ENCODE results near the gene THSD8. TPM values are rescaled to one million over a fixed set of nuclear protein-coding genes. Genes with fewer than 3 reads are reported as not detected.

Gene THSD8
- total and polyA plus RNA-seq, 2 of the 8 experiments (the other 6 are each of a cell fraction or from before 2014, with no cell fraction given): 8.2 to 42.3 TPM

GRCh38 chr19:12799742-12800465 lies 2.0 kb upstream of the THSD8 start:
- Histone ChIP-seq H3K4me2 (ENCODE audit: insufficient read depth in 1 of 2, low read depth in 2 of 2, low read length in 2 of 2) (peak overlapping the region; percentile 91 to 92; a peak in 3 of 4 replicates), H2BK120ac (replicated peaks; ENCODE audit: low read depth, low read length) (no peak overlapping the region), H3K4ac (replicated peaks; ENCODE audit: insufficient read length, low read depth, low read length) (no peak overlapping the region), H4K91ac (replicated peaks; ENCODE audit: insufficient read length, low read length) (no peak overlapping the region), H2BK20ac (ENCODE audit: low read length) (no peak overlapping the region), H3K79me2 (ENCODE audit: control insufficient read depth in 1 of 2, insufficient read depth in 2 of 2, low read length in 2 of 2) (peaks cover 0 to 12% of the 10 kb centered on the region in 2 experiments; a peak in 2 of 4 replicates), H3K27ac (ENCODE audit: low read depth, low read length) (no peak overlapping the region), H3K4me1 (replicated peaks in 1 of 4; ENCODE audit: control insufficient read depth in 3 of 4, insufficient read depth in 4 of 4, low read length in 3 of 4) (peaks cover 5 to 23% (median 11%) of the 10 kb centered on the region in 4 experiments; a peak in 6 of 7 replicates), H4K8ac (ENCODE audit: extremely low read depth, insufficient read depth, low read length) (peak overlapping the region; percentile 38; the same call in 1 of the 2 replicates), H3K56ac (replicated peaks; ENCODE audit: insufficient read length, low read depth, low read length) (no peak overlapping the region), H3K18ac (ENCODE audit: extremely low read depth, low read length) (no peak overlapping the region), H4K20me1 (replicated peaks in 1 of 2; ENCODE audit: control insufficient read depth in 1 of 2, insufficient read depth in 2 of 2, low read length in 2 of 2) (peaks cover 0 to 6% of the 10 kb centered on the region in 2 experiments), H3K23me2 (ENCODE audit: low read depth, low read length) (peaks cover 14% of the 10 kb centered on the region; the same call in 1 of the 2 replicates), H2AFZ (ENCODE audit: low read length) (no peak overlapping the region), H2AK5ac (ENCODE audit: low read depth, low read length) (no peak overlapping the region), H2BK15ac (ENCODE audit: low read length) (no peak overlapping the region), H3K23ac (ENCODE audit: insufficient read length) (no peak overlapping the region), H3K36me3 (ENCODE audit: control insufficient read depth in 2 of 4, insufficient read depth in 4 of 4, low read length in 3 of 4) (peaks cover 8 to 19% (median 14%) of the 10 kb centered on the region in 4 experiments; a peak in 7 of 8 replicates), H3K27me3 (replicated peaks in 1 of 4; ENCODE audit: control insufficient read depth in 3 of 4, extremely low read depth in 1 of 4, insufficient read depth in 3 of 4, low read length in 3 of 4) (peaks cover 0 to 4% (median under 1%) of the 10 kb centered on the region in 4 experiments; a peak in 2 of 7 replicates), H3K14ac (ENCODE audit: insufficient read length) (no peak overlapping the region), H2BK5ac (ENCODE audit: low read depth, low read length) (no peak overlapping the region), H2BK12ac (ENCODE audit: low read depth, low read length) (no peak overlapping the region), H3K9ac (replicated peaks in 1 of 4; ENCODE audit: extremely low read depth in 1 of 4, low read depth in 3 of 4, low read length in 3 of 4) (no peak overlapping the region), H3K4me3 (ENCODE audit: extremely low read depth in 1 of 4, insufficient read depth in 2 of 4, low read depth in 3 of 4, low read length in 4 of 4) (peak overlapping the region in 1 of 4 experiments; percentile 85; a peak in 3 of 8 replicates), H3K79me1 (ENCODE audit: low read depth, low read length) (peaks cover 7% of the 10 kb centered on the region), H4K5ac (ENCODE audit: insufficient read length, low read depth, low read length) (no peak overlapping the region), H3K9me3 (ENCODE audit: insufficient read depth in 2 of 2, low read depth in 1 of 2, low read length in 1 of 2) (no peaks in the 10 kb centered on the region)
- FAIRE-seq (no peak), DNase-seq (ENCODE audit: low read depth in 1 of 2, low spot score in 2 of 2) (no peak)
- TF ChIP-seq SP1 (IDR thresholded peaks at IDR 0.05; ENCODE audit: low read depth, low read length): no peak
- no peak for TF ChIP-seq ATF3 (IDR thresholded peaks at IDR 0.05; ENCODE audit: insufficient read depth, low read depth, low read length)
- WGBS, 2 experiments (ENCODE audit: extremely low coverage in 1 of 2, insufficient coverage in 1 of 2, insufficient read length in 1 of 2, insufficient replicate concordance in 2 of 2, low coverage in 1 of 2, low lambda C conversion rate in 2 of 2, missing lambda C conversion rate in 1 of 2): 96% methylated on average over 18 of the region's 18 CpGs; no CpG with 5 or more reads in 1 of the 2 experiments
- POLR2A ChIA-PET (ENCODE audit: partially characterized antibody): interaction anchor here (0.6 to 15.2 kb wide), 9 partner anchors 8 to 133 kb away, joined by 3 to 317 read pairs (median 5); partner anchors contain the start of genes HOOK2, JUNB, MAN2B1 and WDR83
- CTCF ChIA-PET (ENCODE audit: partially characterized antibody): interaction anchor here (0.6 to 17.9 kb wide), 12 partner anchors 11 to 165 kb away, joined by 3 to 288 read pairs (median 4); no protein-coding TSS in a partner anchor

All from H1 (cell line).